A673 (cell line): ENCODE measurements around the gene SCGB3A1. TPM values are rescaled to one million over a fixed set of nuclear protein-coding genes. Genes with fewer than 3 reads are reported as not detected.

Experiments
- BruUV-seq: library from RNA; stranded (reverse); fragments of 400-500 nt; replicated peaks from 2 replicates; lab custom pipeline; 2021; lab: Mats Ljungman, UMichigan
- CTCF ChIA-PET: fragments of 300-600 bp; sonication (Branson Sonifier 250); formaldehyde crosslinking; loops from one replicate; lab custom pipeline; 2022; ENCODE audit warnings: antibody characterized with exemption; lab: Charles Lee
- POLR2A ChIA-PET: fragments of 300-600 bp; sonication (Branson Sonifier 250); formaldehyde crosslinking; loops from one replicate; lab custom pipeline; 2022; ENCODE audit warnings: antibody characterized with exemption; ENCODE audit not compliant: low non-redundant PET; lab: Charles Lee
- DNase-seq: peaks from one replicate; pipeline ENCODE4 v3.0.0-alpha.2; 2015; ENCODE audit warnings: low spot score
- H3K27ac ChIP-seq: fragments of 200-600 bp; sonication (generic); 2 replicates; pipeline ENCODE4 v1.5.1; 2016; ENCODE audit warnings: mixed run types, low read depth, mild to moderate bottlenecking, mixed read lengths, antibody characterized with exemption, low read length; ENCODE audit not compliant: poor library complexity, severe bottlenecking
- H3K27me3 ChIP-seq: fragments of 200-600 bp; sonication (generic); replicated peaks from 2 replicates; pipeline ENCODE4 v1.6.1; 2017; ENCODE audit warnings: mixed run types, low read depth, mild to moderate bottlenecking, mixed read lengths, antibody characterized with exemption, low read length; ENCODE audit not compliant: insufficient read depth, poor library complexity
- H3K36me3 ChIP-seq: fragments of 200-600 bp; sonication (generic); 2 replicates; pipeline ENCODE4 v1.6.1; 2016; ENCODE audit warnings: mixed run types, mild to moderate bottlenecking, mixed read lengths, antibody characterized with exemption, low read length; ENCODE audit not compliant: insufficient read depth, poor library complexity, severe bottlenecking
- H3K4me1 ChIP-seq: fragments of 200-600 bp; sonication (generic); 2 replicates; pipeline ENCODE4 v1.6.1; 2017; ENCODE audit warnings: mixed run types, mild to moderate bottlenecking, mixed read lengths, antibody characterized with exemption, low read length; ENCODE audit not compliant: insufficient read depth, poor library complexity, severe bottlenecking
- H3K4me3 ChIP-seq: fragments of 200-600 bp; sonication (generic); 2 replicates; pipeline ENCODE4 v1.5.1; 2016; ENCODE audit warnings: low read depth, mixed run types, mild to moderate bottlenecking, mixed read lengths, low read length; ENCODE audit not compliant: poor library complexity, severe bottlenecking
- H3K9me3 ChIP-seq: fragments of 200-600 bp; sonication (generic); 2 replicates; pipeline ENCODE4 v1.6.1; 2016; ENCODE audit warnings: mixed run types, low read depth, mild to moderate bottlenecking, mixed read lengths, antibody characterized with exemption, low read length; ENCODE audit not compliant: poor library complexity, severe bottlenecking
- CTCF ChIP-seq: fragments of 300-800, 200-600 bp; sonication (generic); conservative IDR thresholded peaks from 2 replicates; pipeline ENCODE4 v1.5.1; 2017; ENCODE audit warnings: low read depth, mild to moderate bottlenecking, antibody characterized with exemption, low read length, moderate library complexity, mixed read lengths
- EZH2 ChIP-seq: fragments of 200-600 bp; sonication (generic); IDR thresholded peaks from 2 replicates; pipeline ENCODE4 v1.6.1; 2017; ENCODE audit warnings: borderline replicate concordance, low read depth, mild to moderate bottlenecking, mixed read lengths, antibody characterized with exemption, low read length; ENCODE audit not compliant: poor library complexity, severe bottlenecking
- intact Hi-C: fragments of 100-400 bp; cut with micrococcal nuclease; formaldehyde crosslinking; loops from one replicate; pipeline ENCODE4 v1.10.0; 2022; ENCODE audit not compliant: unreplicated experiment
- total RNA-seq: library from RNA; stranded (reverse); gene quantifications from 2 replicates; pipeline ENCODE4 v1.2.3, GENCODE V29; 2021

Gene SCGB3A1
- total RNA-seq, 1 experiment from 2014 or later = not detected

- TF ChIP-seq CTCF (no peak), EZH2 (no peak)
- ChIA-PET POLR2A (no interaction called here), CTCF (no interaction called here)
- Histone ChIP-seq H3K36me3 (peaks cover 19% of the 10 kb centered on the region), H3K4me3 (no peak overlapping the region), H3K27ac (no peak overlapping the region), H3K9me3 (no peaks in the 10 kb centered on the region), H3K4me1 (no peaks in the 10 kb centered on the region), H3K27me3 (no peaks in the 10 kb centered on the region)
- no TSS peak for BruUV-seq
- DNase-seq = no peak
- intact Hi-C loops = no loop called here
Measured at GRCh38 chr5:180557217-180557809, 34.0 kb downstream of the SCGB3A1 start.

GRCh38 chr5:180555168-180555921 is 36.0 kb downstream of the SCGB3A1 start:
- H3K9me3 ChIP-seq = no peaks in the 10 kb centered on the region
- TF ChIP-seq CTCF = no peak
- no peak for TF ChIP-seq EZH2
- H3K4me1 ChIP-seq = no peaks in the 10 kb centered on the region
- DNase-seq = no peak
- H3K27me3 ChIP-seq = no peaks in the 10 kb centered on the region
- BruUV-seq = no TSS peak
- CTCF ChIA-PET = no interaction called here
- POLR2A ChIA-PET = no interaction called here
- no peak overlapping the region for H3K4me3 ChIP-seq
- no peak overlapping the region for H3K27ac ChIP-seq
- peaks cover 30% of the 10 kb centered on the region for H3K36me3 ChIP-seq
- intact Hi-C loops = no loop called here

- Histone ChIP-seq H3K27ac (no peak overlapping the region), H3K27me3 (no peaks in the 10 kb centered on the region), H3K4me1 (no peaks in the 10 kb centered on the region), H3K9me3 (no peaks in the 10 kb centered on the region), H3K36me3 (peaks cover 42% of the 10 kb centered on the region), H3K4me3 (no peak overlapping the region)
- ChIA-PET POLR2A (no interaction called here), CTCF (no interaction called here)
- intact Hi-C loops = no loop called here
- TF ChIP-seq EZH2 (no peak), CTCF (no peak)
- DNase-seq = no peak
- BruUV-seq = no TSS peak
Measured at GRCh38 chr5:180553530-180553929, 37.8 kb downstream of the SCGB3A1 start.
